Measurements from ENCODE around the gene INSC.

The INSC gene

DNA sequence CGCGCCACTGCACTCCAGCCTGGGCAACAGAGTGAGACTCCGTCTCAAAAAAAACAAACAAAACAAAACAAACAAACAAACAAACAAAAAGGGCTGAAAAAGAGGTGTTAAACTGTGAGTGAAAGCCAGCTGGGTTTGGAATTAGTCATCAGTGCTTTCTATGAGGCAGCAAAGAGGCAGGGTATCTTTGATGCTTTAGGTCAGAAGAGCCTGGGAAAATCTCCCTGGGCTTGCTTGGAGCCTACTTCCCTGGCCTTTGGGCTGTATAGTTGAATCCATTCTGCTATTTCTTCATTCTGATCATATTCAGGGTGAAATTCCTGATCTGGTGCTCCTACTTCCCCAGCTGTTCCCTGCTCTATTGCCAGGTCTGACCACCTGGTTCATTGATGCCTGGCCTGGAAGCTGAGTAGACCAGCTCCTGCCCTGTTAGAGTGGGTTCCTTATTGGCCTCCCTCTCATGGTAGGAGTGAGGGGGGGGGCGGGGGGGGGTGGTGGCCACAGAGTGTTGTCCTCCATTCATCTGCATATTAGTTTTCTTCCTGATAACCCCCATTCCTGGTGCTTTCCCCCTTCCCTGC is 65.6 kb downstream of the INSC start:
- no peak for DNase-seq (ENCODE audit: low read depth in 2 of 2, low spot score in 1 of 2)

DNA sequence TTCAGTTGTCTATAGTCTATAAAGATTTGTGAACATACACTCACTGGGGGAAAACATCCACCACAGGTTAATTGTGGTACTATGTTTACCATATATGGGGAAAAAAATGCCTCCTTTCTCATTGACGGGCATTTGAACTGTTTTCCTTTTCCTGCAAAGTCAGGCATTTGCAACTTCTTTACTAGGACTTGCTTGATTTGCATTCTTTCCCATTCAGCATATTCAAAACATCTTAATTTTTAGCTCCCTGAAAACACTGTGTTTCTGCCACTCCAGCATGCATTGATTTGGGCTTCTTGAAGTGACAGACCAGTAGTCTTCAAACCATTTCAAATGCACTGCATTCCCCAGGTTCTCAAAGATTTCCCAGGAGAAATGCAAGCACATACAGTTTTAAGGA is 67.6 kb downstream of the INSC start:
- DNase-seq (ENCODE audit: low read depth in 2 of 2, low spot score in 1 of 2): no peak

DNA sequence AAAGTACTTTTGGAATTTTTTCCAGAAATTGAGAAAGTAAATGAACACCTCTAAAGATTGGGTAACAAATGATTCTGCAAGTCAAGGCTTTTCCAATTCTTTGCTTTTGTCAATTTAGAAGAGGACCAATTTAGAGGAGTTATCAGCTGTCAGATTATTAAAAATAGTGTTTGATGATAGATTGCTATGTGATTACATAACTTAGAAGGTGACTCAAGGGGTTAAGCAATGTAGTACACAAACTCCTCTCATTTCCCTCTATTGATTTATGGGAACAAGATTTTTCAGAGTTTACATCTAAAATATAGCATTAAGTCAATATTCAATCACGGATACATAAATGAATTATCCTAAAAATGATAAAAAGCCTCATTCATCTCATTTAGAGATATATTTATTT is 70.3 kb downstream of the INSC start:
- DNase-seq (ENCODE audit: low read depth in 2 of 2, low spot score in 1 of 2): no peak

DNA sequence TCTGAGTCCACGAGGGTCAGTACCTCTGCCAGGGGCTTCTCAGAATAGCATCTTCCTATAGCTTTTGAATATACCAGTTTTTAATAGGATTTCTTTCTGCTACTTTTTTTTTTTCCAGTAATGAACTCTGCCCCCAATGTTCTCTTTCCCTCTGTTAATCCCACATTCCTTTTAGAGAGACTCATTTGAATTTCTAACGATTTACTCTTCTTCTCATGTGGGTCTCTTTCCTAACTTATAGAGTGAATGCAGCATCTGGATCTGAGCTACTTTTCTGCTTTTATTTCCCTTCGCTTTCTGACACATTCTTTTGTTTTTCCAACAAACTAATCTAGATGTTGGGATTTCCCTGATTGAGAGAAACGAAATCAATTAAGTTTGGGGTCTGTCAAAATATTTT is 71.4 kb downstream of the INSC start:
- no peak for DNase-seq (ENCODE audit: low read depth in 2 of 2, low spot score in 1 of 2)

DNA sequence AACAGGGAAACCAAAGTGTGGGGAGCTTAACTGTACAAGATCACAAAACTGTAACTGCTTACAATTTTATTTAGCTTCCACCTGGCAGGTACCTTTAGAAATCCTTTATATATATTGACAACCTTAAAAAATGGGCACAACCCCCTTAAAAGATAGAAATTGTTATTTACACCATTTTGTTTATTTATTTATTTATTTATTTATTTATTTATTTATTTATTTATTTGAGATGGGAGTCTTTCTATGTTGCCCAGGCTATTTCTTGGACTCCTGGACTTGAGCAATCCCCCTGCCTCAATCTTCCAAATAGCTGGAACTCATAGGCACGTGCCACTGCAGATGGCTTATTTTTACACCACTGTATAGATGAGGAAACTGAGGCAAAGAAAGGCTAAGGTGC is 74.5 kb downstream of the INSC start:
- DNase-seq (ENCODE audit: low read depth in 2 of 2, low spot score in 1 of 2): no peak

DNA sequence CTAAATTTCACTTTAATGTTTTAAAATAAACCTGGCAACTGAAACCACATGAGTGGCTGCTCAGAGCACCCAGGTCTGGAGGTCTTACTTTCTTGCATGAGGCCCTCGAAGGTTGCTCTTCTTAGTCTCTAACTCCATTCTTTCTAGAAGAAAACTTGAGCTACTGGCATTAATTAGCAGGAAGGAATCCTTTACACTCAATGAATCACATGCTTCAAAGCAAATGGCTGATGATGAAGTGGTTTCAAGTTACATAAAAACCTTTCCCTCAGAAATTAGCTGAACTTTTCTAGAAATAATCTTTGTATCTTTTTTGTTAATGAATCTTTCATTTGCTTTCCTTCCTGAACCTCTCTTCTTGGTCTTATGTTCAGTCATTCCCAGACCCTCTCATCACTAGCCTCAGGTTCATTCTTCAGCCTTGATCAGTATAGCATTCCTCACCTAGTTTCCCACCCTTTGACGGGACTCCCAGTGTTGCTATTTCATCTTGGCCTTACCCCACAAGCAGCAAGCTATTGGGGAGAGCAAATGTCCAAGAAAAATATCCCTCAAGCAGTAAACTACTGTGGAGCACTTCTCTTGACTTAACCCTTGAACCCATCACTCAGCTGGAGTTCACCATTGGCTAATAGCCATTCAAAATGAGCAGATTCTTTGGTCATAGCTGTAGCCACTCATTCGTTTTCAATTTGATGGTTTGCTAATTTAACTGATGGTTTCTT is 75.1 kb downstream of the INSC start:
- DNase-seq (ENCODE audit: low read depth in 2 of 2, low spot score in 1 of 2): no peak

DNA sequence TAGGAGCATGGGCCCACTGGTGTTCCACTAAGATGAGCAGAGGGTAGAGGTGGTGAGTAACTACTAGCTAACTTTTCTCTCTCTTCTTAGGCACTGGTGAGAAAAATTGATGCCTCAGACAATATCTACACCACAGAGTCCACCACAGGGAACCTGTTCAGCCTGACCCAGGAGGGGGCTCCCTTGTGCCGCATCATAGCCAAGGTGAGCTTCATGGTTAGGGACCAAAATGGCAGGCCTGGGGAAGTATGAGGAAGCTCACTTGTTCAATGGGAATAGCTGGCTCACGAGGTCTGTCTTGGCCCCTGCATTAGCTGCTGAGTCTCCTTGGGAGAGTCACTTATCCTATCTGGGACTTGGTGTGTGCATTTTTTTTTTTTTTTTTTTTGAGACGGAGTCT is 75.9 kb downstream of the INSC start:
- no peak for DNase-seq (ENCODE audit: low read depth in 2 of 2, low spot score in 1 of 2)

DNA sequence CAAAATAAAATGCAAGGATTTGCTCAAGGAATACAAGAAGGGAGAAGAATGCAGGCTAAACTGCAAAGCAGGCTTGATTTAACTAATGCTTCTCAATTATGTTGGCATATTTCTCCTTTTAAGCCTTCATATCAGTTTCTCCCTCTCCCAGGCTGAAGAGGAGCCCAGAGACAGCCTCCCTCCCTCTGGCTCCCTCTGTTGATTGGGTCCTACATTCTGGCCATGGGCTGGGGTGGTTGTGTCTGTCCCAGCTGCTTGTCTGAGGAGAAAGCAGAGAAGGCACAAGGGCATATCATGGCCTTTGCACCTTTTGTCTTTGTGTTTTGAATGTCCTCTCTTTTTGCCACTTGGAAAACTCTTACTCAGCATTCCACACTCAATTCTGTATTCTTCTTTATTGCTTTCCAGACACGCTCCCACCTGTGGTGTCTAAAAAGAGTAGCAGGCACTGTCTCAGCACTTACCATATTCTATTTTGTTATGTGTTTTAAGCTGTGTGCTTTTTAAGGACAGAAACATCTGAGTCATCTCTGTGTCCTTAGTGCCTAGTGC is 77.4 kb downstream of the INSC start:
- DNase-seq (ENCODE audit: low read depth in 2 of 2, low spot score in 1 of 2): no peak

DNA sequence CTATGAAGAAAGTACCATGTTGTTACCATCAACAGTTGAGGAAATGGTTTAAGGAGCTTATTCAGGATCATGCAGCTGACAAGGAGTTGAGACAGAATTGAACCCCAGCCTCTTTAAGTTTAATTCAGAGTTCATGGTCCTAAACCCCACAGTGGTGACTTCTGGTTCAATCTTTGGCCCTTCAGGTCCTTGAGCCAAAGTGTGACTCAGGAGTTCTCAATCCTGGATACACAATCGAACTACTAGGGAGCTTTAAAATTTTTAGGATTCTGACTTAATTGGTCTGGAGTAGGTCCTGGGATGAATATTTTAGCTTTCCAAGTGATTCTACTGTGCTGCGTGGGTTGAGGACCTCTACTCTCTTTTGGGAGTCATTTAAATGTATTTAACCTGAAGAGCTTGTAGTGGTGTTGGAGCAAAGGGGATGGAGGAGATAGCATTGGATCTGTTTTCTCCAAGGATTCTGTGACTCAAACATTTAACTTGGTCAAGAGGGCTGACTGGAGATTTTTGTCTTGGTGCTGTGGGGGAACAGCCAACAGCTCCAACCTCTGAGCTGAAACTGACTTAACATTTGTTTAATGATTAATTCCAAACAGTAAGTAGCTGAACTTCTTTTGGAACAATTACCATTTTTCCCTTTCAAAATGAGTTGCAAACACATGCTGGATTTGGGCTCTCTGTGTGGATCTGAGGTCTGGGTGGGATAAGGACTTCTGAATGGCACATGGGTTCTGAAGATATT is 80.1 kb downstream of the INSC start:
- no peak for DNase-seq (ENCODE audit: low read depth in 2 of 2, low spot score in 1 of 2)

DNA sequence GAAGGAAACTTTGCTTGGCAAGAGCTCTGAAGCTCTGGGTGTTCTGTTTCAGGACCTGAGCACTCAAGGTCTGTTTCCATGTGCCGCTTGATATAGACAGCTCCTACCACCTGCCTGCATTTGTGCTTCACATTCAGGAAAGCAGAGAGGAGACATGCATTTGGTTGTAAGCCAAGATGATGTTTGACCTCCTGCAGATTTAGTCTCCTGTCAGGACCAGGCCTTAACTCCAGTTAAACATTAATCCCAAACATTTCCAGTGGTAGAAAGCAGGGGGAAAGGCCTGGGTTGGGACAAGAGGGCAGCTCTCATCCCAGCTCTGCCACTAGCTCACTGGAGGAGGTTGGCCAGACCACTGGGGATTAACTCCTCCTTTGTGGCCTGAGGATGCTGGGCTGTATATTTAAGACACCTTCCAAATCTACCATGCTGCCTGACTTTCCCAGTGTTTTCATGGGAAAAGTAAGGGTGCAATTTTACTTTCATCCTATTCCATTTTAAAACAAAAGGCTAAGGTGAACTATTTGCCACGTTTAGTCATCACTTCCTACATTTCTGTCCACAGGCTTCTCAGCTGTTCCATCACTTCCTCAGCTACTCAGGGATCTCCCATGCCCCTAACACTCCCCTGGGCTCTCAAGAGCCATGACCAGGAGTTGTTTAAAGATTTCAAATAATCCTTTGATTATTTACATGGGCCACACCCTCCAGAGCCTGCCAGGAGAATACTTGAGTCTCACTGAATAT is 80.9 kb downstream of the INSC start:
- DNase-seq (ENCODE audit: low read depth in 2 of 2, low spot score in 1 of 2): no peak

DNA sequence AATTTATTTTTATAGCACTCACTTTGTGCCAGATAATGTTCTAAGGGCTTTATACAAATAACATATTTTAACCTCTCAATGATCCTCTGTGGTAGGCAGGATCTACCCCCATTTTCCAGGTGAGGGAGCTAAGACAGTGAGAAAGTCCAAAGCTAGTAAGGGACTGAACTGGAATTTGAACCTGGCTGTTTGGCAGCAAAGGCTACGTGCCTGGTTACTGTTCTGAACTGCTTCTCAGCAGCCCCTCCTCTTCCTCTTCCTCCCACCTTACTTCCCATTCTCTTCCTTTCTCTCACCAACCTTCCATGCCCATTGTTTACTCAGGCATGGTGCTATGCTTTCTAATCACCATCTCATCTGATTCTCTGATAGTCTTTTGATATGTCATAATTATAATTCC is 82.0 kb downstream of the INSC start:
- DNase-seq (ENCODE audit: low read depth in 2 of 2, low spot score in 1 of 2): no peak

DNA sequence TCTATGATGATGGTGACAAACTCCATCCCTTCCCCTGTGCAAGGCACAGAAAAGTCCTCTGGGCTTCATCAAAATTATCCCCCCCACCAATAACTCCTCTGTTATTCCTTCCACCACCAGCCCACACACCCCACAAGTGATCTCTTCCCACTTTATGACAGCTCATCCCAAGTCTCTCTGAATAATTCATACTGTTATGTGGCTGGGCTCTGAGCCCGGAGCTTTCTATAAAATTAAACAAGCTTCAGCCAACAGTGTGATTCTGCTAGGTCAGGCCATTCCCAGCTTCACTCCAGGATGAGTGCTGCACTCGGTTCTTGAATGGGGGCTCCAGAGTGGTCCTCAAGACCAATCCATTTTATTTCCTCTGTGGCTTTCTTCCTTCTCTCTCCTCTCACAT is 83.0 kb downstream of the INSC start:
- DNase-seq (ENCODE audit: low read depth in 2 of 2, low spot score in 1 of 2): no peak

DNA sequence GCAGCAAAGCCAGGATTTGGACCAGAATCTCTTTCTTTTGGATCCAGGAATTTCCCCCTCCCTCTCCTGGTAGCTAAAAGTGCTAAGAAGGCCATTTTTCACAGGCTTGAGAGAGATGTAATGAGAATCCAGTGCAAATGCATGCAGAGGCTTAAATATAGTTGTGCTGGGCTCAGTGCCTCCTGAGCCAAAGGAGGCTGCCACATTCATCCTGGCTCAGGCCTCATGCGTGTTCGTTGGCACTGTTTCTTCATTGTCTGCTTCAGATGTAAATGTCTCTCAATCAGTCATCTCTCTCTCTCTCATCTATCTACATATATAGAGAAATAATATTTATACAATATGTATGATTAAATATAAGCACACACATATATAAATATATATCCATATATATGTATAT is 83.6 kb downstream of the INSC start:
- DNase-seq (ENCODE audit: low read depth in 2 of 2, low spot score in 1 of 2): no peak

DNA sequence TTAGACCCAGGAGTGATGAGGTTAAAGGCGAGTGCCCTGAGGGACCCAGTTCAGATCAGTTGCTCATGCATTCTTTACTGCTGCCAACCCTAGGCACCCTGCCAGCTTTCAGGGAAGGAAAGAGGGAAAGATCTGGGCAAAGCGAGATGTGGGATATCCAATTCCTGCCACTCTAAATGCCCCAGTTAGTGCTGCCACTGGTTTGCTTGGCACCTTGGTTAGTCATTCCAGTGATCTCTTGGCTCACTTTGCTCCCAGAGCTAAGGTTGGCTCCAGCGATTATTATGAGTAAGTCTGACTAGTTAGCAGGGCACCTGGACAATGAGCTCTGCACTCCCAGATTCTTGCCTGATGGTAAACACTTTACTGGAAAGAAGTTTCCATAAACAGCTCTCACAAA is 85.0 kb downstream of the INSC start:
- no peak for DNase-seq (ENCODE audit: low read depth in 2 of 2, low spot score in 1 of 2)

DNA sequence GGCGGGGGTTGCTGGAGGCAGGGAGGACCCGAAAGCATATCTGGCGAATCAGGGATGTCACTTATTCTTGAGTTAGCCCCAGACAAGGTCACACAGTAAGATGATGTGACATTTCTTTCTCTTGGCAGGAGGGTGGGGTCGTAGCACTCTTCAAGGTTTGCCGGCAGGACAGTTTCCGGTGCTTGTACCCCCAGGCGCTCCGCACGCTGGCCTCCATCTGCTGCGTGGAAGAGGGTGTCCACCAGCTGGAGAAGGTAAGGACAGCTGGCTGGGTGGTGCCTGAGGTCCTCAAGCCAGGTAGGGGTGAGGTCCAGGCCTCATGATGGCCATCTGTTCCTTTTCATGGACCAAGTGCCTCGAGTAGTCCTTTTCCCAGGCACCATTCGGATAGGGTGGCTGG is 86.0 kb downstream of the INSC start:
- no peak for DNase-seq (ENCODE audit: low read depth in 2 of 2, low spot score in 1 of 2)

DNA sequence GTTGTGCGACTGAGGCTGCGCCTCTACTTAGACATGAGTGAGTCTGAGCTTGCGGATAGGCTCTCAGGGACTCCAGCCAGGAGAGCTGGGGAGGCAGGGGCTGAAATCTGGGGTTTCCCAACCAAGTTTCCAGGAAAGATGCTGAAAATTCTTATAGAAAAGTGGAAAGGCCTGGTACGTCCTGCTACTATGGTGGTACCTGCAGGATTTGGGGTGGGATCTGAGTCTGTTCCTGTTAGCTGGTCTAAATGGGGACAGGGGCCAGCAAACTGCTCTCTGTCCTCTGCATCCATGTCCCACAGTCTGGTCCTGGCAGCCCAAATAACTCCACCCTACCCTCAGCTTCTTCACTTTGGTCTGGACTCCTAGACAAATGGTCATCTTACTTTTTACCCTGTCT is 86.9 kb downstream of the INSC start:
- no peak for DNase-seq (ENCODE audit: low read depth in 2 of 2, low spot score in 1 of 2)

DNA sequence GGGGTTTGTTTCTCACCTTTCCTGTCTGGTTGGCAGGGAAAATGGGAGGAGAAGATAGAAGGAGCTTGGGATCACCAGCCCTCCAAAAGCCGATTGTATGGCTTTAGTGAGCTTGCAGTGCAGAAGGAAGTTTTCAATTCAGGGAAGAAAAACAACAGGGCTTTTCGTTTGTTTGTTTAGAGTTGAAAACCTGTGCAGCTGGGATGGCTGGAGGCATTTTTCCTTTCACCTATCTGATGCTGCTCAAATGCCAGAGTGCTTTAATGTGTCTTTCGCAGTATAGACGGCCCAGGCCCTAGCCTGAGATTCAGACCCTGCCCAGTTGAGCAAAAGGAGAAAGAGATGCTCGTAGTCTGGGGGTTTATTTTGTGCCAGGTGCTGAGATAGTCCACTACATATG is 87.9 kb downstream of the INSC start:
- DNase-seq (ENCODE audit: low read depth in 2 of 2, low spot score in 1 of 2): no peak

DNA sequence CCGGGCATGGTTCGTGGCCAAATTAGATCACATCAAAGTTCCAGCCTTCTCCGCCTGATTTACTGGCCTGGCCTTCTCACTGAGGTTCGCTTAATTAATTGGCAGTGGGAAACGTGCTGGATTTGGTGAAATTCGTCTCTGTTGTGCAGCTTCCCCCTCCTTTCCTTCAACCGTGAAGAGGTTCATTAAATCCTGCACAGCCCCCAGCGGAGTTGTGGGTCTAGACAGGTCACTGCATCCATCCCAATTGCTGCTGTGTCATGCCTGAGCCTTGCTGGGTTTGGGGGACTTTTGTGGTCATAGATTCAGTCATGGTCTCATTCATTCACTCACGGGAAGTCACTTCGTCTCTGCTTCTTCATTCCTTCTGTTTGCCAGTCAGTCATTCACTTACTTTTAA is 90.0 kb downstream of the INSC start:
- DNase-seq (ENCODE audit: low read depth in 2 of 2, low spot score in 1 of 2): no peak

DNA sequence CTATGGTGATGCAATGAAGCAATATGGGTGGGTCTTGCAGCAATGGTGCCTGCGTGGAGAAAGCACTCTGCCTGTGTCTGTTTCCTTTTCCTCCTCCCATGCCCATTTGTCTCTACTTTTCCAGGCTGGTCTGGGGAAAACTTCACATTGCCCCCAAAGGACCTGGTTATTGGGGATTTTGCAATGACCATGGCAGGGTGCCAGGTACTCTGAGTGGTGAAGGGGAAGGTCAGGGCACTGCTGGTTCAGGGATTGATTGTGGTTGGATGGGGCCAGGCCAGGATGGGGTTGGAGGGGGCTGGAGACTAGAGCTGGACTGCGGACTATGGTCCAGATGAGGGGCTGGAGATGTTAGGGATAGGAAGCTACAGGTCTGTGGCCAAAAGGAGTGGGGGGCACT is 92.1 kb downstream of the INSC start:
- DNase-seq (ENCODE audit: low read depth in 2 of 2, low spot score in 1 of 2): no peak

DNA sequence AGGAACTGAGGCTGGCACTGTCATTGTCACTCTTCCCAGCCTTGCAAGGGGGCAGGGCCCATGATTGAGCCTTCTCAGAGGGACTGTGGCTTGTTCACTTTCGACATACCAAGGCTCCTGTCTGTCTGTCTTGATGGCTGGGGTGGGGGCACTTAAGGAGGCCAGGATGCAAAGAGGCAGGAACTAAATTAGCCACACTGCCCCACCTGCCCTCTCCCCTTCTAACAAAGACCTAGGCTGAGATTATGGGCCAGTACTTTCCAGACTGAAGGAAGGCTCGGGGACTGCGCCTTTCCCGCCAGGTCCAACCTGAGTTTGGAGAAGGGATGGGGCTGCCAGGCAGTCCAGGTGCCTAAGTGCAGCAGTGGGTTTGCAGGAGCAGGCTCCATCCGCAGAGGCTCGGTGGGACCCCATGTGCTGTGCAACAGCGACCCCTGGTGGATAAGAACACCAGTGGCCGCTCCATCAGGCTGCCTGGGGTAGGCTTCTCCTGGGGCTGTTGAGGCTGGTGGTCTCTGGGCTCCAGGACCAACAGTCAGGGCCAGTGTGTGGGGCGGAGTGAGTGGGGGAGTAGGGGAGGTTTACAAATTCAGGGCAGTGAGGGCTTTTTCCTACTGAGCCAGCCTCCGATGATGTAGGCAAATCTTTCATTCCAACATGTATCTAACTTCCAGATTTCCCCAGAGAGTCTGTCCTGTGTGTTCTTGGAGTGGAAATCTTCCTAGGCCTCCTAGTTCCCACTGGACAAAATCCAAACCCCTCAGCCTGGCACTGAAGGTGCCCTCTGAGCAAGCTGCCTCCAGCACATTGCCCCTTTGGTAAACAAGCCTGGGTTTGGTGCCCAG is 93.9 kb downstream of the INSC start:
- DNase-seq (ENCODE audit: low read depth in 2 of 2, low spot score in 1 of 2): peak; percentile 45 to 57

DNA sequence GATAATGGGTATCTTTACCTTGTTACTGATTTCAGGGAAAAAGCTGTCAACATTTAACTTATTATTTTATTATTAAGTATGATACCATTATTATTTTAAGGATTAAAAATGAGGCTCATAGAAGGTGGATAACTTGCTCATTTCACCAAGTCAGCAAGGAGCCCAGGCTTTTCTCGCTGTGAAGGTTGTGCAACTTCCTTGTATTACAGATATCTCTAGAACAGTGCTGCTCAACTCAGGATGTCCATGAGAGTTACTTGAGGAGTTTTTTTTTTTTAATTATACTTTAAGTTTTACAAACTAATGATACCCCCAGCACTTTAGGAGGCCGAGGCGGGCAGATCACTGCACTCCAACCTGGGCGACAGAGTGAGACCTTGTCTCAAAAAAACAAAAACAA is 98.2 kb downstream of the INSC start:
- no peak for DNase-seq (ENCODE audit: low read depth in 2 of 2, low spot score in 1 of 2)

Measured in stimulated activated CD8-positive, alpha-beta memory T cell treated with anti-CD3 and anti-CD28 coated beads, Interleukin-4, amount 100 ng/mL, for 1 hour (primary cell).